ENCODE results near the gene ABCC5.

GRCh38 chr3:183927059-183927458 lies 90.6 kb downstream of the ABCC5 start:
- TF ChIP-seq PBX3 (CRISPR knock-in tag; IDR thresholded peaks at IDR 0.05) (no peak), YY1 (tag by site-specific recombination; IDR thresholded peaks at IDR 0.05) (no peak), CTCF (tag by site-specific recombination; IDR thresholded peaks at IDR 0.05) (no peak)
